GM12873 (cell line): Measurements from ENCODE around the gene CFAP20DC.

Experiments
- TF ChIP-seq, protein P1 (sequence below): IDR thresholded peaks from 2 replicates; pipeline ENCODE4 v1.5.1; 2012; ENCODE audit warnings: low read depth, mild to moderate bottlenecking, moderate library complexity, low read length, control low read depth; ENCODE audit not compliant: insufficient read depth; ENCODE audit errors: missing control alignments

Gene CFAP20DC

DNA sequence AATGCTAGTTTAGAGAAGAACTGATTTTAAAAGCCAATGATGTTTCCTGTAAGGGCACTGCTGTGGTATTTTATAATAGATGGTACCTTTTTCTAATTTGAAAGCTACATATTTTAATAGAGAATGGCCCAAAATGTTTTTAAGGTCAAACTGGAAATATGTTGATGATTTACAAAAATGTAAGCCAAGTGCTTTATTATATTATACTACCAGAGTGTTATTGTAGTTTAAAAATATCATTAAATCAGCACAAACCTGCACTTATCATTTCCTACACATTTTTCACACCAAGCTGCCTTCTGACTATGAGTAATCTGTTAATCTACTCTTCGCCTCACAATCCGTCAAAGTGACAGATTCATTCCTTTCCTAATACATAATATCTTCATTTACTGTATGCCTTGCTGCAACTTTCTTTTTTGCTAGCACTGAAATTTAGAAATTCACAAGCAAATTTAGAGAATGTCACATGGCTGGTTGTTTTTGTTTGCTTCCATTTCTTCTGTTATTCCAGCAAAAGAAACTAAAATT is 256.8 kb downstream of the CFAP20DC start:
- TF ChIP-seq, protein P1, sequence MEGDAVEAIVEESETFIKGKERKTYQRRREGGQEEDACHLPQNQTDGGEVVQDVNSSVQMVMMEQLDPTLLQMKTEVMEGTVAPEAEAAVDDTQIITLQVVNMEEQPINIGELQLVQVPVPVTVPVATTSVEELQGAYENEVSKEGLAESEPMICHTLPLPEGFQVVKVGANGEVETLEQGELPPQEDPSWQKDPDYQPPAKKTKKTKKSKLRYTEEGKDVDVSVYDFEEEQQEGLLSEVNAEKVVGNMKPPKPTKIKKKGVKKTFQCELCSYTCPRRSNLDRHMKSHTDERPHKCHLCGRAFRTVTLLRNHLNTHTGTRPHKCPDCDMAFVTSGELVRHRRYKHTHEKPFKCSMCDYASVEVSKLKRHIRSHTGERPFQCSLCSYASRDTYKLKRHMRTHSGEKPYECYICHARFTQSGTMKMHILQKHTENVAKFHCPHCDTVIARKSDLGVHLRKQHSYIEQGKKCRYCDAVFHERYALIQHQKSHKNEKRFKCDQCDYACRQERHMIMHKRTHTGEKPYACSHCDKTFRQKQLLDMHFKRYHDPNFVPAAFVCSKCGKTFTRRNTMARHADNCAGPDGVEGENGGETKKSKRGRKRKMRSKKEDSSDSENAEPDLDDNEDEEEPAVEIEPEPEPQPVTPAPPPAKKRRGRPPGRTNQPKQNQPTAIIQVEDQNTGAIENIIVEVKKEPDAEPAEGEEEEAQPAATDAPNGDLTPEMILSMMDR: no peak

DNA sequence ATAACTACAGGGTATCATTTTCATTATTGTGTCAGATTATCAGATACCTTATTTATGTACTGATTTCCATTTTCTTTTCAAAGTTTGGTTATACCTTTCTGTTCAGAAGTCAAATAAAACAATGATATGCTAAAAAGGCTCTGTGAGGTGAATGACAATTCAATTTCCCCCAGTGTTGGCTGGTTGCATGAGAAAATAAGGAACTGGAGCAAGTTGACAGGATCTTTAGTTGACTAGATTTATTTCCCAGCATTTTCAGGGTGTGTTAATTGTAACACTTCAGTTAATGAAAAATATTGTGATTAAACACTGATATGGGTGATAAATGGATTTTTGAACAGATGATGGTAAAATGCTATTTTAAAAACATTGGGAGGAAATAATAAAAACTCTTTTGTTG is 260.4 kb downstream of the CFAP20DC start:
- TF ChIP-seq, protein P1: no peak

DNA sequence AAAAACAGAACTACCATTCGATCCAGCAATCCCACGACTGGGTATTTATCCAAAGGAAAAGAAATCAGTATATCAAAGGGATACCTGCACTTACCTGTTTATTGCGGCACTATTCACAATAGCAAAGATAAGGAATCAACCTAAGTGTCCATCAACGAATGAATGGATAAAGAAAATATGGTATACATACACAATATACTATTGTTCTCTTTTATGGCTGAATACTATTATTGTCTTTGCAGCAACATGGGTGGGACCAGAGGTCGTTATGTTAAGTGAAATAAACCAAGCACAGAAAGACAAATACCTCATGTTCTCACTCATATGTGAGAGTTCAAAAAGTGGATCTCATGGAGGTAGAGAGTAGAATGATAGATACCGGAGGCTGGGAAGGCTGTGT is 264.9 kb downstream of the CFAP20DC start:
- TF ChIP-seq, protein P1: no peak

DNA sequence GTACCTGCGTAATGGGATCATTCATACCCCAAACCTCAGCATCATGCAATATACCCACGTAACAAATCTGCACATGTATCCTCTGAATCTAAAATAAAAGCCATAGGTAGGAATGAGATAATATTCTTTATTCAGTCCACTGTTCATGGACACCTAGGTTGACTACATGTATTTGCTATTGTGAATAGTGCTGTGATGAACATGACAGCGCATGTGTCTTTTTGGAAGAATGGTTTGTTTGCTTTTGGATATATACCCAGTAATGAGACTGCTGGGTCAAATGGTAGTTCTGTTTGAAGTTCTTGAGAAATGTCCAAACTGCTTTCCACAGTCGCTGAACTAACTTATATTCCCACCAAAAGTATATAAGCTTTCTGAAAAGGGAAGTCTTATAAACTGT is 265.4 kb downstream of the CFAP20DC start:
- TF ChIP-seq, protein P1: no peak

DNA sequence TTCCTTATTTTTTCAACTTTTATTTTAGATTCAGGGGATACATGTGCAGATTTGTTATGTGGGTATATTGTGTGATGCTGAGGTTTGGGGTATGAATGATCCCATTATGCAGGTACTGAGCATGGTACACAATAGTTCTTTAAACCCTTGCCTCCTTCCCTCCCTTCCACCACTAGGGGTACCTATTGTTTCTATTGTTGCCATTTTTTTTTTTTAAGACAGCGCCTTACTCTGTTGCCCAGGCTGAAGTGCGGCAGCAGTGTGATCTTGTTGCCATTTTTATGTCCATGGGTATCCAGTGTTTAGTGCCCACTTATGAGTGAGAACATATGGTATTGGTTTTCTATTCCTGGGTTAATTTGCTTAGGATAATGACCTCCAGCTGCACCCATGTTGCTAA is 266.0 kb downstream of the CFAP20DC start:
- TF ChIP-seq, protein P1: peak; percentile 29

DNA sequence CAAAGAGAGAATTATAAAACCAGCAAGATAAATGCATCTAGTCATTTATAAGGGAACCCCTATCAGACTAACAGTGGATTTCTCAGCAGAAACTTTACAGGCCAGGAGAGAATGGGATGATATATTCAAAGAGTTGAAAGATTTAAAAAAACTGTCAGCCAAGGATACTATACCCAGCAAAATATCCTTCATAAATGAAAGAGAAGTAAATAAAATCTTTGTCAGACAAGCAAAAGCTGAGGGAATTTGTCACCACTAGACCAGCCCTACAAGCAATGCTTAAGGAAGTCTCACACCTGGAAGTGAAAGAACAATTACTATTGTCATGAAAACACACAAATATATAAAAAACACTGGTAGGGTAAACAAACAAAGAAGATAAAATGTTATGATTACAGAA is 269.9 kb downstream of the CFAP20DC start:
- TF ChIP-seq, protein P1: no peak

DNA sequence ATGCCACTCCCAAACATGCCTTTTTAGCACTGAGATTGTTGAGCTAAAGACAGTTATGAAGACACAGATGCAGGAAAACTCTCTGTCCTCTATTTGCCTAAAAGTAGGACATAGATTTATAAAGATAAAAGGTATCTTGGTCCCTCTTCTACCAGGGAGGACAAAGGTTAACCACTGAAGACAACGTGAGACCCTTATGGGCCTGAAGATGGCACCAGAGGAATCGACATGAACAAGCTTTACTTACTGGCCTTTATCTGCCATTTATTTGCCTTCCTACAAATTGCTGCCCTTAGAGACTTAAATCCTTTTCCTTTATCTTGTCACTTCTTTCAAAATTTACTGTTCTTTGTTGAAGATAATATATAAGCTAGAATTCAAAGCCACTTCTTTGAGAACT is 273.6 kb downstream of the CFAP20DC start:
- TF ChIP-seq, protein P1: no peak
